Bronchial smooth muscle cell (primary cell): Measurements from ENCODE around the gene PRRG4. TPM values are rescaled to one million over a fixed set of nuclear protein-coding genes. Genes with fewer than 3 reads are reported as not detected.

Experiments used
- total RNA-seq: library from RNA; depleted of rRNA; stranded (reverse); fragments of >200 nt; gene quantifications from 2 replicates; pipeline ENCODE4 v1.2.1, GENCODE V29; 2014

The PRRG4 gene
- total RNA-seq, result 0.16 TPM in 1 of 2 replicates, not detected in the other

DNA sequence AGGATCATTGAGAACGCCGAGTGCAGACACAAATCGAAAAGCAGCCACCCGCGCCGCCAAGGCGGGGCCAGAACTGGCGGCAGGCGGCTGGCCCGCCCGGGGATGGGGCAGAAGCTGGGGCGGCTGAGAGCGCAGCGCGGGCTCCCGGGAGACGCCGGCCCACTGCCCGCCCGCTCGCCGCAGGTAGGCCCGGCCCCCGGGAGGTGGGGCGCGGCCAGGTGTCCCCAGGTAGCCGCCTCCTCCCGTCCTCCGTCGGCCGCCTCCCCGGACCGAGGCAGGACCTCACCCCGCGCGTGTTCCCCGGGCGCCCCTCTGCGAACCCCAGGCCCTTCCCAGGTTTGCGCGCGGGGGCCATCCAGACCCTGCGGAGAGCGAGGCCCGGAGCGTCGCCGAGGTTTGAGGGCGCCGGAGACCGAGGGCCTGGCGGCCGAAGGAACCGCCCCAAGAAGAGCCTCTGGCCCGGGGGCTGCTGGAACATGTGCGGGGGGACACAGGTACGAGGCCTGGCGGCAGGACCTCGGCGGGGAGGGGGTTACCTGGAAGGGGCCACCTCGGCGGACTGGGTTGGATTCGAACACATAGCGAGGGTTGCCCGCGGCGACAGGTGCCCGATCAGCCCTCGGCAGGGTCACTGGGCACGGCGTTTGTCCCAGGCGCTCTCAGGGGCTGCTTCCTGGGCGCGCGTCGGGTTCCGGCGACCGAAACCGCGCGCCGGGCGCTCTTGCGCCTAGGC lies at the start of gene PRRG4:
TSS of gene PRRG4 (plus strand) at position 248 of the 733 bp plus-strand sequence. CDS start 603 bp downstream, outside the sequence.

DNA sequence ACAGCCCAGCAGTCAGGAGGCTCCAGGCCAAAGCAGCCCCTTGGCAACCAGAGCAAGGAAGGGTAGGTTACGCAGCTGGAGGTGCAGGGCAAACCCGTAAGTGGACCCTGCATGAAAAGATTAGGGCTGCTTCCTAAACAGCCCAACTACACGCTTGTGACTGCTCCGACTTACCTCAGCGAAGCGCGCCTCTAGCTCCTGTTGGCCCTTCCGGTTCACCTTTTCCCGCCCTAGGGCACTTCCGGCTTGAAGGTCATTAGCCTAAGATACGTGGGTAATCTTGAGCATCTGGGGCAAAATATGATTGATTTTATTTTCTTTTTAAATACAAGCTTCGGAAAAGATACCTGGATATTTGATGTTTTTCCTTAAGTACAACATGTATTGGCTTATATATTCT lies 35.3 kb upstream of the PRRG4 start, which contains the start of gene CCDC73:
TSS of gene CCDC73 (minus strand) at position 224 of the 400 bp plus-strand sequence. CDS start 34,419 bp downstream, outside the sequence.

DNA sequence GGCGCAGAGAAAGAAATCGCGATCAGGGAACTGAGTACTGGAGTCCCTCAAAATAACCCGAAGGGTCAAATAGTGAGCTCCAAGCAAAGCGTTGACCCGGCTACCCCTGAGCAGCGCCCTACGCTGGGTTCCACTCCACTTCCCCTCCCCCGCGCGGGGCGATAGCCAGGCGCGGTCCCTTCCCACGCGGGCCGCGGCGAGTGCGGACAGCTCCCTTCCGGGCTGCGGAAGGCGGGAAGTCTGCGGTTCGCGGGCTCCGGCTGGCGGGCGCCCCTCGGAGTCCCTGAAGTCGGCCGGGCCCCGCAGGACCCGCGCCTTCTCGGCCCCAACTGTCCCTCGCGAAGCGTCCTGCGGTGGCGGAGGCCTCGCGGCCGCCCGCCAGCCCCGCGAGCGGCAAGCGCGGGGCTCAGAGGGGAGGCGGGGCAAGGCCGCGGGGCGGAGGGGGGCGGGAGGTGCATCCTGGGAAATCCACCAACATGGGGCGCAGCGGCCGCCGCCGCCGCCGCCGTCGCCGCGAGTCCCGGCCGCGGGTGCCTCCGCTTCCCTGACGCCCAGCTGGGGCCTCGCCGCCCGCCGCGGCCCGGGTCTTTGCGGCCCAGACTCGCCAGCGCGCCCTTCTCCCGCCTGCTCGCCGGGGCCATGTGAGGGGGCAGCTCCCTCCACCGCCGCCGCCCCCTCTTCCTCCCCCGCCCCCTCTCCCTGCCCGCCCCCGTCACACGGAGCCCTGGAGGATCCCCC lies 62.8 kb downstream of the PRRG4 start, which contains the start of gene QSER1:
TSS of gene QSER1 (plus strand) at position 457 of the 738 bp plus-strand sequence. CDS start 315 bp downstream, outside the sequence.

Other genes starting within 250 kb of the PRRG4 start
- gene EIF3M, start 246.1 kb upstream of the PRRG4 start, total RNA-seq, result 283 and 341 TPM in 2 replicates
- under 0.01 TPM in 1 of 2 replicates, not detected in the other for gene CCDC73, start 35.3 kb upstream of the PRRG4 start, total RNA-seq
- 7.2 and 10.6 TPM in 2 replicates for gene QSER1, start 62.9 kb downstream of the PRRG4 start, total RNA-seq
- gene DEPDC7, start 186.0 kb downstream of the PRRG4 start, total RNA-seq, result 3.0 and 5.7 TPM in 2 replicates
- gene TCP11L1, start 209.6 kb downstream of the PRRG4 start, total RNA-seq, result 11.7 and 14.7 TPM in 2 replicates